A673 (cell line): ENCODE results near the gene EFHC1.

Experiments used
- CTCF ChIP-seq: fragments of 300-800, 200-600 bp; sonication (generic); conservative IDR thresholded peaks from 2 replicates; pipeline ENCODE4 v1.5.1; 2017; ENCODE audit warnings: low read depth, mild to moderate bottlenecking, antibody characterized with exemption, low read length, moderate library complexity, mixed read lengths
- EZH2 ChIP-seq: fragments of 200-600 bp; sonication (generic); IDR thresholded peaks from 2 replicates; pipeline ENCODE4 v1.6.1; 2017; ENCODE audit warnings: borderline replicate concordance, low read depth, mild to moderate bottlenecking, mixed read lengths, antibody characterized with exemption, low read length; ENCODE audit not compliant: poor library complexity, severe bottlenecking

DNA sequence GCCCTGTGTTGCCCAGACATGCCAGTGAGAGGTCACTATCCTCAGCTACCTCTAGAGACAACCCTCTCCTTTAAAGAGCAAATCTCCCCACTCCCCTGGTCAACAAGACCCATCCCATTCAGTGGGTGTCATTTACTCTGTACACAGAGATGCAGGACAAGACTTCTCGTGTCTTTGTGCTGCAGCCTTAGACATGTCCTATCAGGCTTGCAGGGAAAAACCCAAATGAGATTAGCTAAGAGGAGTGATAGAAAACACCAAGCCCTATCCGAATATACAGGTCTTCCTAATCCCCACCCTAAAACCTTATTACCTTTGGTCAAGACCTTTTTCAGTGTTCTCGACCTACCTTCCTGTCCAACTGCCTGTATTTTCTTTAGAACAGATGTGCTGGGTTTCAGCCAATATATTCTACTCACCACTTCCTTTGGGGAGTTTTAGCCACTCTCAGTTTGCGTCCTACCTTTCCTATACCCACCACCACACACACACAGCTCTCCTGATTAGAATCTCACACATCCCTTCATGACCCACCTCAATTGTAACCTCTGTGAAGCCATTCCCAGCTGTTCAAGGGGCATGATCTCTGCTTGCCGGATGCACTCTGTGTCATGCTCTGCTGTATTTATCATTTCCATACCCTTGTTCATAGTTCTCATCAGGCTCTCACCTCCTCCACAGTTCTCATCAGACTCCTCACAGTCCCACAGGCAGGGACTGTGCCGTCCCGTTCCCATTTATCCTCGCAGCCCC is 117.0 kb downstream of the EFHC1 start:
- TF ChIP-seq CTCF (no peak), EZH2 (no peak)
